SK-N-SH (cell line): ENCODE results near the gene SGSH. TPM values are rescaled to one million over a fixed set of nuclear protein-coding genes. Genes with fewer than 3 reads are reported as not detected.

Source experiments
- CTCF ChIA-PET: fragments of 300-600, 350-600 bp; formaldehyde crosslinking; extraction: SDS; loops from one replicate; lab custom pipeline; 2021; lab: Yijun Ruan, JAX
- POLR2A ChIA-PET: fragments of 350-600 bp; sonication (Branson Sonifier 250); formaldehyde crosslinking; extraction: SDS; loops from one replicate; lab custom pipeline; 2020; ENCODE audit warnings: antibody characterized with exemption, inconsistent platforms; lab: Yijun Ruan, JAX
- DNase-seq: peaks from one replicate; pipeline ENCODE4 v3.0.0; 2012
- H2AFZ ChIP-seq: fragments of 200-600 bp; sonication (generic); 2 replicates; pipeline ENCODE4 v1.8.1; 2016; ENCODE audit warnings: antibody characterized with exemption, mild to moderate bottlenecking, low read depth
- H3F3A ChIP-seq: fragments of 200-600 bp; sonication (generic); replicated peaks from 2 replicates; pipeline ENCODE3; 2016; ENCODE audit warnings: antibody characterized with exemption, mild to moderate bottlenecking; ENCODE audit not compliant: insufficient read depth
- H3K27ac ChIP-seq, 2 experiments: fragments of 200-500 bp in 1 of 2; fragments of 200-600 bp in 1 of 2; sonication (Bioruptor generic) in 1 of 2; sonication (generic), shearing (Covaris generic) in 1 of 2; 2 replicates each; pipeline versions ENCODE4 v1.5.1 to v1.6.1; 2014 to 2016; ENCODE audit warnings: low read depth in 2 of 2, inconsistent platforms in 1 of 2, low read length in 1 of 2, mild to moderate bottlenecking in 1 of 2, mixed read lengths in 1 of 2
- H3K27me3 ChIP-seq: fragments of 200-600 bp; sonication (generic), shearing (Covaris generic); 2 replicates; pipeline ENCODE4 v1.6.1; 2016; ENCODE audit warnings: mixed run types; ENCODE audit not compliant: insufficient read depth
- H3K36me3 ChIP-seq, 2 experiments: fragments of 200-500 bp in 1 of 2; fragments of 200-600 bp in 1 of 2; sonication (Bioruptor generic) in 1 of 2; sonication (generic) in 1 of 2; replicated peaks in 1 of 2; 2 replicates each; pipeline versions ENCODE3 to v1.5.1; 2014 to 2016; ENCODE audit warnings: low read length in 1 of 2, mild to moderate bottlenecking in 1 of 2; ENCODE audit not compliant: insufficient read depth in 2 of 2, control insufficient read depth in 1 of 2
- H3K4me1 ChIP-seq, 2 experiments: fragments of 200-500 bp in 1 of 2; fragments of 200-600 bp in 1 of 2; sonication (Bioruptor generic) in 1 of 2; sonication (generic), shearing (Covaris generic) in 1 of 2; 2 replicates each; pipeline versions ENCODE4 v1.5.1 to v1.6.1; 2014 to 2016; ENCODE audit warnings: low read depth in 1 of 2, low read length in 1 of 2, mixed run types in 1 of 2; ENCODE audit not compliant: insufficient read depth in 2 of 2, control insufficient read depth in 1 of 2
- H3K4me2 ChIP-seq: fragments of 200-600 bp; sonication (generic), shearing (Covaris generic); 2 replicates; pipeline ENCODE4 v1.6.1; 2017; ENCODE audit warnings: mixed run types
- H3K4me3 ChIP-seq, 2 experiments: fragments of 200-500 bp in 1 of 2; fragments of 200-600 bp in 1 of 2; sonication (Bioruptor generic) in 1 of 2; sonication (generic), shearing (Covaris generic) in 1 of 2; 2 replicates each; pipeline versions ENCODE4 v1.5.1 to v1.8.1; 2014 to 2016; ENCODE audit warnings: low read depth in 2 of 2, inconsistent platforms in 1 of 2, low read length in 1 of 2, mild to moderate bottlenecking in 1 of 2, mixed read lengths in 1 of 2, moderate library complexity in 1 of 2
- H3K79me2 ChIP-seq: fragments of 200-600 bp; sonication (generic); 2 replicates; pipeline ENCODE4 v1.8.1; 2017; ENCODE audit warnings: mild to moderate bottlenecking; ENCODE audit not compliant: insufficient read depth
- H3K9ac ChIP-seq: fragments of 200-600 bp; sonication (generic); 2 replicates; pipeline ENCODE4 v1.6.1; 2017; ENCODE audit warnings: mixed run types
- H3K9me2 ChIP-seq: fragments of 200-600 bp; sonication (generic); 2 replicates; pipeline ENCODE4 v1.6.1; 2017; ENCODE audit warnings: mixed run types
- H3K9me3 ChIP-seq: fragments of 200-600 bp; sonication (generic); 2 replicates; pipeline ENCODE4 v1.6.1; 2017; ENCODE audit warnings: mixed run types, mild to moderate bottlenecking, moderate library complexity
- H4K20me1 ChIP-seq: fragments of 200-600 bp; sonication (generic); 2 replicates; pipeline ENCODE4 v1.6.1; 2017; ENCODE audit warnings: mild to moderate bottlenecking, mixed run types; ENCODE audit not compliant: insufficient read depth
- CHD2 ChIP-seq: fragments of 150-350 bp; IDR thresholded peaks from 2 replicates; pipeline ENCODE4 v1.6.1; 2018; ENCODE audit warnings: low read length; ENCODE audit not compliant: partially characterized antibody
- CTCF ChIP-seq: fragments of 200-600 bp; sonication (generic); IDR thresholded peaks from 2 replicates; pipeline ENCODE4 v1.6.1; 2017; ENCODE audit warnings: antibody characterized with exemption, mild to moderate bottlenecking, moderate library complexity
- ELF1 ChIP-seq: IDR thresholded peaks from 2 replicates; pipeline ENCODE4 v1.4.0; 2012
- EZH2phosphoT487 ChIP-seq: fragments of 200-600 bp; sonication (generic); IDR thresholded peaks from 2 replicates; pipeline ENCODE4 v1.6.1; 2017; ENCODE audit warnings: low read depth, mixed run types, mild to moderate bottlenecking, antibody characterized with exemption, moderate library complexity, borderline replicate concordance
- FOSL2 ChIP-seq: IDR thresholded peaks from 2 replicates; pipeline ENCODE4 v1.4.0; 2012; ENCODE audit warnings: low read depth, mild to moderate bottlenecking, moderate library complexity, borderline replicate concordance
- FOXJ3 ChIP-seq: sonication (generic); formaldehyde crosslinking; IDR thresholded peaks from 2 replicates; pipeline ENCODE4 v1.5.1; 2020; ENCODE audit warnings: mild to moderate bottlenecking, missing genetic modification reagents
- GATA2 ChIP-seq: sonication (generic); formaldehyde crosslinking; IDR thresholded peaks from 2 replicates; pipeline ENCODE4 v1.5.0; 2020; ENCODE audit warnings: mild to moderate bottlenecking, missing genetic modification reagents
- JUND ChIP-seq: IDR thresholded peaks from 2 replicates; pipeline ENCODE4 v1.4.0; 2012
- MAX ChIP-seq: IDR thresholded peaks from 2 replicates; pipeline ENCODE4 v1.4.0; 2012; ENCODE audit warnings: low read depth
- MEF2A ChIP-seq: IDR thresholded peaks from 2 replicates; pipeline ENCODE4 v1.4.0; 2012; ENCODE audit warnings: low read depth, borderline replicate concordance
- MXI1 ChIP-seq: IDR thresholded peaks from 2 replicates; pipeline ENCODE4 v1.6.1; 2012; ENCODE audit warnings: mild to moderate bottlenecking, low read depth, low read length, improper control_type of control experiment
- NFIC ChIP-seq: IDR thresholded peaks from 2 replicates; pipeline ENCODE4 v1.4.0; 2012; ENCODE audit warnings: borderline replicate concordance
- RCOR1 ChIP-seq: fragments of 150-350 bp; IDR thresholded peaks from 2 replicates; pipeline ENCODE4 v1.6.1; 2017; ENCODE audit warnings: antibody characterized with exemption, low read length
- RFX5 ChIP-seq: IDR thresholded peaks from 2 replicates; pipeline ENCODE4 v1.6.1; 2012; ENCODE audit warnings: mild to moderate bottlenecking, improper control_type of control experiment, low read length
- SIN3A ChIP-seq: IDR thresholded peaks from 2 replicates; pipeline ENCODE4 v1.6.1; 2012; ENCODE audit warnings: low read depth, mild to moderate bottlenecking, low read length, moderate library complexity, borderline replicate concordance
- SMC3 ChIP-seq: IDR thresholded peaks from 2 replicates; pipeline ENCODE4 v1.6.1; 2012; ENCODE audit warnings: low read depth, low read length, improper control_type of control experiment
- USF2 ChIP-seq: fragments of 150-350 bp; IDR thresholded peaks from 2 replicates; pipeline ENCODE4 v1.6.1; 2017; ENCODE audit warnings: antibody characterized with exemption, low read length, low read depth, borderline replicate concordance
- YY1 ChIP-seq: IDR thresholded peaks from 2 replicates; pipeline ENCODE4 v1.4.0; 2012; ENCODE audit warnings: low read depth, mild to moderate bottlenecking
- ZBTB33 ChIP-seq: IDR thresholded peaks from 2 replicates; pipeline ENCODE4 v1.4.0; 2012; ENCODE audit warnings: low read depth, borderline replicate concordance
- WGBS: methylation state at CpG from one replicate; pipeline ENCODE4 v1.1.6; 2017; ENCODE audit warnings: low lambda C conversion rate; 5-methylcytosine and 5-hydroxymethylcytosine counted together
- polyA plus RNA-seq, 3 experiments: library from polyadenylated mRNA; depleted of rRNA; stranded (reverse); fragments of >200 nt; gene quantifications; 2 replicates each; pipeline ENCODE4 v1.2.3, GENCODE V29; 2012
- TF ChIP-seq, protein P1 (sequence below): IDR thresholded peaks from 2 replicates; pipeline ENCODE4 v1.4.0; 2012; ENCODE audit warnings: low read depth, borderline replicate concordance

Gene SGSH
- polyA plus RNA-seq, 1 of the 3 experiments (the other 2 are of a cell fraction): 161 TPM

GRCh38 chr17:80212962-80213642 lies 7.0 kb downstream of the SGSH start:
- H3K9ac ChIP-seq: no peak overlapping the region
- peaks cover 12% of the 10 kb centered on the region for H4K20me1 ChIP-seq
- CTCF ChIA-PET: interaction anchor here (1.1 to 1.3 kb wide), 2 partner anchors 17 to 24 kb away, joined by 3 read pairs; no protein-coding TSS in a partner anchor
- POLR2A ChIA-PET: no interaction called here
- H3K27me3 ChIP-seq: no peaks in the 10 kb centered on the region
- peaks cover 11% of the 10 kb centered on the region; the same call in 1 of the 2 replicates for H3K79me2 ChIP-seq
- DNase-seq: no peak
- peaks cover 27 to 74% of the 10 kb centered on the region in 2 experiments for H3K36me3 ChIP-seq
- H3K4me2 ChIP-seq: no peak overlapping the region
- no peak overlapping the region for H3K27ac ChIP-seq
- no peaks in the 10 kb centered on the region for H3K9me2 ChIP-seq
- no peak overlapping the region for H3K4me3 ChIP-seq
- H3K4me1 ChIP-seq: peaks cover 0 to 2% of the 10 kb centered on the region in 2 experiments; a peak in 1 of 4 replicates
- H2AFZ ChIP-seq: no peak overlapping the region
- H3K9me3 ChIP-seq: no peaks in the 10 kb centered on the region
- 95% methylated on average over 18 of the region's 19 CpGs for WGBS
- no peaks in the 10 kb centered on the region for H3F3A ChIP-seq
- TF ChIP-seq NFIC (no peak), CTCF (no peak), GATA2 (CRISPR knock-in tag) (no peak), MXI1 (no peak), FOXJ3 (CRISPR knock-in tag) (no peak), ZBTB33 (no peak), YY1 (no peak), SMC3 (no peak), MEF2A (no peak), EZH2phosphoT487 (no peak), RFX5 (no peak), USF2 (no peak), CHD2 (no peak), JUND (no peak), SIN3A (no peak), RCOR1 (no peak), FOSL2 (no peak), ELF1 (no peak), MAX (no peak)
- TF ChIP-seq, protein P1, sequence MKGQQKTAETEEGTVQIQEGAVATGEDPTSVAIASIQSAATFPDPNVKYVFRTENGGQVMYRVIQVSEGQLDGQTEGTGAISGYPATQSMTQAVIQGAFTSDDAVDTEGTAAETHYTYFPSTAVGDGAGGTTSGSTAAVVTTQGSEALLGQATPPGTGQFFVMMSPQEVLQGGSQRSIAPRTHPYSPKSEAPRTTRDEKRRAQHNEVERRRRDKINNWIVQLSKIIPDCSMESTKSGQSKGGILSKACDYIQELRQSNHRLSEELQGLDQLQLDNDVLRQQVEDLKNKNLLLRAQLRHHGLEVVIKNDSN: no peak
